Placental pericyte (primary cell): ENCODE measurements around the gene ATPAF1. TPM values are rescaled to one million over a fixed set of nuclear protein-coding genes. Genes with fewer than 3 reads are reported as not detected.

Experiments
- total RNA-seq: library from RNA; depleted of rRNA; stranded (reverse); fragments of >200 nt; gene quantifications from 2 replicates; pipeline ENCODE4 v1.2.3, GENCODE V29; 2012

The ATPAF1 gene
- 49.4 and 67.6 TPM in 2 replicates for total RNA-seq

DNA sequence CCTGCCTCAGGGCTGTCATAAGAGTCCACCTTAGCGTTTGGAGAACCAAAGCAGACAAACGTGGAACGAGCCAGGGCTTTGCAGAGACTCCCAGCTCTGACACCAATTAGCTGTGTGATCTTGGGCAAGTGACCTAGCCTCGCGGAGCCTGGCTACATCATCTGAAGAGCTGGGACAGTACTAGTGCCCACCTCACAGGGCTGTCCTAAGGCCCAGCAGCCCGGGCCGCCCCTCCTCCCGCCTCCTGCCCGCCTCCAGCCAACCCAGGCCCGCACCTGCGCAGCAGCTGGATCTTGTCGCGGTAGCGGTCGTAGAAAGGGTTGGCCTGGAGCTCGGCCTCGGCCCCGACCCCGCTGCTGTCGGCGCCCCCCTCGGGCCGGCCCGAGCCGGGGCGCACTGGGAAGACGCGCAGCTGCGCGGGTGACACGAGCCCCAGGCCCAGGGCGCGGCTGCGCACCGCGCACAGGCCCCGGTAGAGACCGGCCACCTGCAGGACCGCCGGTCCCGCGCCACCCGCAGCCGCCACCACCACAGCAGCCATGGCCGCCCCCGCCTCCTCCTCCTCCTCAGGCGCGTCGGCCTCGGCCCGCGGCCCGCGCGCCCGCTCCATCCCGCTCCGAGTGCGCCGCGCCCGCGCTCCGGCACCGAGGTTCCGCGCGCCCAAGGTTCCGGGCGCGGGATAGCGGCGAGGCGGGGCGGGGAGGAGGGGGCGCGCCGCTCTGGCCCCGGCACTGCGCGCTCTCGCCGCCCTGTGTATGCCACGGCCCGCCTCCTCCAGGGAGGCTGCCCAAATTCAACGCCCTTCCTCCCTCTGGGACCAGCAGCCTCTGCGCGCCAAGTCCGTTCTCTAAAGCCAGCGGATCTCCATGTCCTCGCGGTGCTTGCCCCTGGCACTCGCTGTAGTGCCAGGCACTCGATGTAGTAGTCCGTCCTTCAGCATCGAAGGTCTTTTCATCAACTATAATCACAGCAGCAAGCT lies at the start of gene ATPAF1:
Gene ATPAF1, minus strand, starts transcription at position 583 of the 979 bp plus-strand sequence. Its CDS starts 42 bp downstream, at position 541.

DNA sequence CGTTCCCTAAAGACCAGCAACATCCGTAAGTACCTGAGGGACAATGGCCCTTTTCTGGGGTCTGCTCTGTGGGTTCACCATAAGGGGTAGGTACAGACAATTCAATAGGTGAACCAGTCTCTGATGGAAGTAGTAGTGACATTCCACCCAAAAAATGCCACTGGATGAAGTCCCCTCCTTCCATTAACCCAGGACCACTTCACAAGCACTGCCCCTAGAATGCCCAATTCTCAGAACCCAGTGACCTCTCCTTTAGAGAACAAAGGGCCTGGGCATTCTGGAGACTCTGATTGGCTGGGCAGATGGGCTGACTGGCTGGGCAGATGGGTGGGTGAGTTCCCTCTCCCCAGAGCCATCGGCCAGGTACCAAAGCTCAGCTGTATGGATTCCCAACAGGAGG lies 3.4 kb upstream of the ATPAF1 start, which contains the start of gene TEX38:
Gene TEX38, plus strand, starts transcription at position 301 of the 400 bp plus-strand sequence. Its CDS starts 81 bp downstream, at position 382.

GRCh38 chr1:46616277-46617107 lies 51.7 kb downstream of the ATPAF1 start, which contains the start of gene MOB3C:
TSS of gene MOB3C (minus strand) at chr1:46616811. CDS start at chr1:46613321, 3,490 bp downstream.

DNA sequence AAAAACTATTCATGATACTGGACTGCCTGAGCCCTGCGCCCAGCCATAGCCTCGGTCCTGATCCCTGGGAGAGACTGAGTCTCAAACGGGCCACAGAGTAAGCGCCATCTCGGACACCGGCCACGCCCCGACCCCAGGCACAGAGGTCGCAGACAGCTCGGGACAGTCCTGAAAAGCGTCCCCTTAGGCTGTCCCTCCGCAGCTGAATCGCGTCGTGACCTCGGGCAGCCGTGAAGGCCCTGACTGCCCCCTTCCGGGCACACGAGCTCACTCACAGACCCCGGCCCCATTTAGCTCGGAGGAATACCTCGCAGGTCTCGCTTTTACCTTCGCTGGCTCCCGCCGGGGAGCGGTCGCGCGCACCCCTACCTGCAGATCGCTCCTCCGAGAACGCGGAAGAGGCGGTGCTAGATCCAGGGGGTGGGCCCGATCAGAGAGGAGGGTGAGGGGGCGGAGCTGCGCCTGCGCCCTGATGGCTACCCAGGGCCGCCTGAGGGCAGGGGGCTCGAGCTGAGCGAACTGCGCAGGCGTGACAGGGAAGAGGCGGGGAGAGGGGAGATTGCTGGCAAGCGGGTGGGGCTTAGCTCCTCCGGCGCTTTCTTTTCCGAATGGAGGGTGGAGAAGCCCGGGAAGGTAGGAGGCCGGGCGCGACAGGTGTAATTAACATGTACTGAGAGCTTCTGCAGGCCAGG lies 64.2 kb downstream of the ATPAF1 start, which contains the start of gene MKNK1:
Gene MKNK1, minus strand, starts transcription at position 411 of the 692 bp plus-strand sequence. CDS start 20,941 bp downstream, outside the sequence.

Other genes starting within 250 kb of the ATPAF1 start
- not detected in 2 replicates for gene DMBX1, start 178.5 kb downstream of the ATPAF1 start, total RNA-seq
- gene KNCN, start 116.7 kb downstream of the ATPAF1 start, total RNA-seq = not detected in 2 replicates
- gene MKNK1, start 64.1 kb downstream of the ATPAF1 start, total RNA-seq = 19.2 and 21.4 TPM in 2 replicates
- 8.2 and 10.5 TPM in 2 replicates for gene MOB3C, start 51.6 kb downstream of the ATPAF1 start, total RNA-seq
- not detected in 2 replicates for gene TEX38, start 3.5 kb upstream of the ATPAF1 start, total RNA-seq
- 44.6 and 59.6 TPM in 2 replicates for gene EFCAB14, start 50.8 kb upstream of the ATPAF1 start, total RNA-seq
- gene CYP4B1, start 130.7 kb upstream of the ATPAF1 start, total RNA-seq = not detected in 2 replicates